ENCODE results near the gene CTSH.
A peak's percentile ranks its signal among the peaks of the same experiment; 100 is the strongest.

The CTSH gene

DNA sequence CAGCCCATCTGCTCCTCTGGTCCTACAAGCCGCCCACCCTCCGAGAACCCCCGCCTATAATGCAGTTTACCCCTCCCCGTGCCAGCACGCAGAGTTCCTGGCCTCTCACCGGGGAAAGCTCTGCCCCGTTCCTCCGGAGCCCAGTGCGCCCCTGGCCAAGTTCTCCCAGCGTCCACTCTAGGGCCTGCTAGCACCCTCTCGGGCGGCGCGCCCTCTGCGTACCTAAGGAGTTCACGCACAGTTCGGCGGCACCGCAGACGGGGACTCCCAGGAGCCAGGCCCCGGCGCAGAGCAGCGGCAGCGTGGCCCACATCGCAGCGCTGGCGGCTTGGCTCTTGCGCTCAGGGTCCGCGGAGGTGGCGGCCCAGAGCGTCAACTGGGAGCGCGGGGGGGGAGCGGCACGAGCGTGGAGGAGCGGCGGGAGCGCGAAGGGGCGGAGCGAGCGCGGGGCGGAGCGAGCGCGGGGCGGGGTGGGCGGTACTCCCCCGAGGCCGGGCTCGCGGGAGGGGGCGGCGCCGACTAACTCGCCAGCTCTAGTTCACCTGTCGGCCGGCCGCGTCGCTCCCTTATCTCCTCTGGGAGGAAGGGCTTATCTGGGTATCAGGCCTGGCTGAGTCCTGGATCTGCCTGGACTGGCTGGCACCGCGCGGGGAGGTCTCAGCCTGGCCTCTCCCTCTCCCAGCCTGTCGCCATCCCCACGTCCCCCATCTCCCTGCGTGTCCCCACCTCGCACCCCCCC, at the start of gene CTSH:
CTSH (minus strand) TSS at position 378 of the 739 bp plus-strand sequence; CDS start at position 313, 65 bp downstream.
- peak; percentile 28 for DNase-seq

- DNase-seq: no peak
Measured at GRCh38 chr15:78993931-78994530, 49.2 kb upstream of the CTSH start.

GRCh38 chr15:78993257-78993930, 48.5 kb upstream of the CTSH start:
- DNase-seq: no peak

DNA sequence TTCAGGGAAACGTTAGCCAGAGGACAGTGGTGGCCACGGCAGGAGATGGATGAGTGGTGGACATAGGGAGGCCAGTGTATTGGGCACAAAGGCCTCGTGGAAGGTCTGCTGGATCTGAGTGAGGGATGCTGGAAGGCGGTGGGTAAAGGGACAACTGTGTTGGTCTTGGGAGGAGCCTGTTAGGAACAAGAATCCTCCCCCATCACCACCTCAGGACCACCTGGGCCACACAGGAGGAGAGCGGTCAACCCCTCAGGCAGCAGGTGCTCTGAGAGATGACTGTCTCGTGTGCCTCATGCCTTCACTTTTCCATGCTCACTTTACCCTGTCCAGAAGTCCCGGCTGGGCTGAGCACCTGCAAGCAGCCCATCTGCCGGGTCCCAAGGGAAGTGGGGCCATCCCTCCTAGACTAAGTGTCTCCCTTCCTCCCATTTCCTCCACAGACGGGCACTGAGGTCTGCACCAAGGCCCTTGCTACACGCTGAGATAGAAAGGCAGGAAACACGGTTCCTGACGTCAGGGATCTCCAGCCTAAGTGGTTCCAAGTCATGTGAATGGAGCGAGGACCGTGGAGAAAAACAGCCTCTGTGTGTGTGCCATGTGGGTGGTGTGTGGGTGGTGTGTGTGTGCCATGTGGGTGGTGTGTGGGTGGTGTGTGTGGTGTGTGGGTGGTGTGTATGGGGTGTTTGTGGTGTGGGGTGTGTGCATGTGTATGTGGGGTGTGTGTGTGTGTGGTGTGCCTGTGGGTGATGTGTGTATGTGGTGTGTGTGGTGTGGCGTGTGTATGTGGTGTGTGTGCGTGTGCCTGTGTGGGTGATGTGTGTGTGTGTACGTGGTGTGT, 47.8 kb upstream of the CTSH start:
- DNase-seq: peak; percentile 12

- DNase-seq: no peak
Measured at GRCh38 chr15:78991879-78992278, 47.0 kb upstream of the CTSH start.

DNA sequence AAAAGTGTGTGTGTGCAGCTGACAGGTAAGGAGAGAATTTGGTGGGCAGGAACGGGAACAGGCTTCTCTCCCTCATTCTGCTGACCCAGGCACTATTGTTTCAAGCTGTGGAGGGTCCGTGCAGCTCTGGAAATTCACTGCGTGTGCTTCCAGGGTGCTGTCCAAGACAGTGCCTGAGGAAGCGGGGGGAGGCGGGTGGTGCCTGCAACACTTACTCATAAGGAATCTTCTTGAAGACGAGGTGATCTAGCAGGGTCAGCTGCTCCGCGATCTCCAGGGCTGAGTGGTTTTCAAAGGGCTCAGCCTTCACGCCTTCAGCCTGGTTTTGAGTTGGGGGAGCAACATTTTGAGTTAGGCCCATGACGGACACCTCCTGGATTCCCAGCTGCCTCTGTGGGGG, 46.6 kb upstream of the CTSH start:
- peak; percentile 20 for DNase-seq

DNA sequence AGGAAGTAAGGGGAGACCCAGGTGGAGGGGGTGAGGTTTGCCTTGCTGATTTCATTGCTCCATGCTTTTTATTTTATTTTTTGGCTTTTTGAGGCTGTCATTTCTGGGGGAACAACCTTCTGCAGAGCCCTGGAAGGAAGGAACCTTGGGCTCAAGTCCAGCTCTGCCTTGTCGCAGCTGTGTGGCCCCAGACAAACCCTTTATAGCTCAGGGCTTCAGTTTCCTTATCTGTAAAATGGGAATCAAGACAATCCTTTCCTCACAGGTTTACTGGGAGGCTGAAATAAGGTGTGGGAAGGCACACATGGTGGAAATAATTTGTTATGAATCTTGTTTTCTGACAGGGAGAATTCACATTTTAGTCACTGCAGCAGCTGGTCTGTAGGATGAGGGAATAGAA, 45.4 kb upstream of the CTSH start:
- DNase-seq: no peak

GRCh38 chr15:78989701-78990240, 44.9 kb upstream of the CTSH start:
- DNase-seq: no peak

DNA sequence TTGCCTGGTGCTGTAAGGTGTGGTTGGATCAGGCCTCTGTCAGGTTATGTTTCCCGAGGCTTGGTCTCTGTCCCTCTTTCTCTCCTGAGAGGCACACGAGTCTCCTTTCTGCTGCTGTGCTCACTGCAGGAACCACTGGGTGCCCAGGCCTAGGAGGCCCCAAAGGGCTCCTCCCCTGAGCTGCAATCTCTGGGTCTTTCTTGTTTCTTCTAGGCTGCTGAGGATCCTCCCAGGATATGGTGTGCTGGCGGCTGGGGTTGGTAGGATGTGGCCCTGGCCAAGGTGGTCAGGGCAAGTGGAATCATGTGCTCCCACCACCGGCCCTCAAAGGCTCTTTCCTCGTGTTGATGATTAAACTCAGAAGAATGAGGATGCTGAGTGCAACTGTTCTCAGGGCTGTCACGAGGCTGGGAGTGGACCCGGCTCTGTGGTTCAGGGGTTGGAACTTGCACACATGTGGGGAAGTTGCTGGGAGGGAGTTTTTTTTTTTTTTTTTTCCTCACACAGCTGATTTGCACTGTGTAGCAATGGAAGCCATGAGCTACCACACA, 43.6 kb upstream of the CTSH start:
- peak; percentile 95 for DNase-seq

DNA sequence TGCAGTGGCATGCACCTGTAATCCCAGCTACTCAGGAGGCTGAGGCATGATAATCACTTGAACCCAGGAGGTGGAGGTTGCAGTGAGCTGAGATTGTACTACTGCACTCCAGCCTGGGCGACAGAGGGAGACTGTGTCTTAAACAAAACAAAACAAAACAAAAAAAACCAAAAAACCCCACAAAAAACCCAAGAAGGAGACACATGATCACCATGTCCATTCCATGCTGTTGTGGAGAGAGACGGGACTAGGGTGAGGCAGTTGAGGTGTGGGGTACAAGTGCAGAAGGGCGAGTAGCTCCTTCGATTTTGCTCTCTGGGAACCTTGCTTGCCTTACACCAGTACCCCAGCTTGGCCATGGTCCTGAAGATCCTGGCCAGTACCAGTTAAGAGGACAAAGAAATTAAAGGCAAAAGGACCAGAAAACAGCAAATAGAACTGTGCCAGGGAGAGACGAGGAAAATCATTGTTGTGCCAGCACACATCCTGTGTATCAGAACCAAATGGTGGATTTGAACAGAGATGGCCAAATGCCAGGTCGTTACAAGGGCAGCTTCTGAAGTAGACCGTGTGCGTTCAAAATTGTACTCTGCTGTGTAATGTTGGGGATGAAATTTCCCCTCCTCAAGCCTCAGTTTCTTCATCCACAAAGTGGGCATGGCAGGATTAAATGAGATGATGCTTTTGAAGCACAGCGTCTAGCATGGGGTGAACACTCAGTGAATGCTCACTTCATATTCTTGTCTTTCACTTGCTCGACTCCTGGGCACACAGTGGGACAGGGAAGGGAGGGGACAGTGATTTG, 42.9 kb upstream of the CTSH start:
- DNase-seq: no peak

DNA sequence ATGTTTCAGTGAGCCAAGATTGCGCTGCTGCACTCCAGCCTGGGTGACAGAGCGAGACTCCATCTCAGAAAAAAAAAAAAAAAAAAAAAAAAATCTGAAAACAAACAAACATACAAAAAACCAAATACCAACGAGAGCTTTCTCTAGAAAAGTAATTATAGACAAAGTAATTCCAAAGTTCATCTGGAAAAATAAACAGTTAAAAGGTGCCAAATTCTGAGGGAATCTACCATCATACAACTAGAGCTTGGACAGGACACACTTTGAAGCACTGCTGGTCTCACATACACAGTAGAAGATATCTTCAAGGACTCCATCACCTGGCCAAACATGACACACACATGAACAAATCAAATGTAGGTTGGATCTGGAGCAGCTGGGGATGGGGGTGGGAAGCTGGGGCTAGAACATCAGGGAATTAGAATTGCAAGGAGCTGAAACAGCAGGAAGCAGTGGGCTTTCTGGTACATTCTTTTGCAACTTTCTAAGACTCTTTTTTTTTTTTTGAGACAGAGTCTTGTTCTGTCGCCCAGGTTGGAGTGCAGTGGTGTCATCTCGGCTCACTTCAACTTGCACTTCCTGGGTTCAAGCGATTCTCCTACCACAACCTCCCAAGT, 41.1 kb upstream of the CTSH start:
- DNase-seq: no peak

DNA sequence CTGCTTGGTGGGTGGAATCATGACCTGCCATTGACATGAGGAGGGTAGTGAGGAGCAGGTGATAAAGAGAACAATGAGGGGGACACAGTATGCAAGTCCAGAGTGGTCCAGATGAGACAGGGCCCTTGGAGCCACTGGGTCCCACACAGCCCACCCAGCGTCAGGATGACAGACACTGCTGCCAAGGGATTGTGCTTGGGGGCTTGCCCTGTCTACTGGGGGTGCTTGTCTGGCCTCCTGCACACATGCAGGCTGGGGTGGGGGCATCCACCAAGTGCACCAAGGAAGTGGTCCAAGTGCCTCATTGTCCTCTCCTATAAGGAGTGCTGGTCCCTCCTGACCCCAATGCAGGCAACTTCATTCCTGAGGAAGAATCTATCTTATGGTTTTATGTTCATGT, 39.2 kb upstream of the CTSH start:
- DNase-seq: no peak

- DNase-seq: no peak
Measured at GRCh38 chr15:78983146-78983918, 38.5 kb upstream of the CTSH start.

DNA sequence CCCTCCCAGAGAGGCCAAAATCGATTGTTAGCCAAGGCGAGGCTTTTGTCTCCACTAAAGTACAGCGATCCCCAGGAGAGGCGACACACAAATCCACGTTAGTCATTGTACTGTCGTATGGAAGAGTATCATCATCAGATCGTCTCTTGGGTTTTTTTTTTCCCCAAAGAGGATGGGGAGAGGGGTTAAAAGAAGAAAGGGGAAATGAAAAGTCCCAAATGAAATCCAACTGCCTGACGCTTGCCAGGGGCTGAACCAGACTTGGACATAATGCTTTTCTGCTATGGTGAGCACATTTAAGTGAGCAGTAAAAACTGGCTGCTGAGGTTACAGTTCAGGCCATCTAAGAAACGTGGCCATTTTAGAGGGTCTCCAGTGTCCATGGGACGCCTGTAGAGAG, 37.9 kb upstream of the CTSH start:
- peak; percentile 11 for DNase-seq

DNA sequence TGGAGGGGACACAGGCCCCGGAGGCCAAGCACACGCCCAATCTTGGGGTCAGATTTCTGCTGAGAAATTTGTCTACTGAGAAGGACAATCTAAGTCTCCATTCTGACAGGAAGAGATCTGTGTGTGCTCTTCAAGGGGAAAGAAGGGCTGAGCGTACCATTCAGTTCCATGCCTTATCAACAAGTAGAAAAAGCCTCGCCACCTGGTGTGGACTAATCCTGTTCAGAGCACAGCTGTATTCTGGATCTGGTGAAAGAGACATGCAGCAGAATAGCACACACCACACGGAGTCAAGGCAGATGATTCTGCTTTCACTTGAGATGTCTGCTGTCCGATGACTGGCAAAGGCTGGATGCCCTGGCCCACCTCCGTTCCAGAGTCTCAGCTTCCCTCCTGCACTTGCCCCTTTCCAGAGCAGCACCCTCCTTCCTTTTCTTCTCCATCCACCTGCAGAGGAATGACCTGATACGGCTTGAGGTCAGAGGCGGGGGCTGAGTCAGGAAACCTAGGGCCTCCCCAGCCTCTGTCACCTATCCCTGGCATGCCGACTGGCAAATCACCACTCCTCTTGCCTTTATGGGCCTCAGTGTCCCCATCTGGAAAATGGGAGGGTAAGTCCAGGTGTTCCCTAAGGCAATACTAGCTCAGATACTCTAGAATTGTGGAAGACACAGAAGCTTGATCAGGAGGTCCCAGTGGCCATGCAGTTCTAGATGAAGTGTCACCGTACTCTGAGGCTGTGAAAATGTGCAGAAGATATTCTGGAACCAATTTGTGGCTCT, 36.9 kb upstream of the CTSH start:
- no peak for DNase-seq

GRCh38 chr15:78979456-78980320, 34.8 kb upstream of the CTSH start:
- DNase-seq: peak; percentile 74

DNA sequence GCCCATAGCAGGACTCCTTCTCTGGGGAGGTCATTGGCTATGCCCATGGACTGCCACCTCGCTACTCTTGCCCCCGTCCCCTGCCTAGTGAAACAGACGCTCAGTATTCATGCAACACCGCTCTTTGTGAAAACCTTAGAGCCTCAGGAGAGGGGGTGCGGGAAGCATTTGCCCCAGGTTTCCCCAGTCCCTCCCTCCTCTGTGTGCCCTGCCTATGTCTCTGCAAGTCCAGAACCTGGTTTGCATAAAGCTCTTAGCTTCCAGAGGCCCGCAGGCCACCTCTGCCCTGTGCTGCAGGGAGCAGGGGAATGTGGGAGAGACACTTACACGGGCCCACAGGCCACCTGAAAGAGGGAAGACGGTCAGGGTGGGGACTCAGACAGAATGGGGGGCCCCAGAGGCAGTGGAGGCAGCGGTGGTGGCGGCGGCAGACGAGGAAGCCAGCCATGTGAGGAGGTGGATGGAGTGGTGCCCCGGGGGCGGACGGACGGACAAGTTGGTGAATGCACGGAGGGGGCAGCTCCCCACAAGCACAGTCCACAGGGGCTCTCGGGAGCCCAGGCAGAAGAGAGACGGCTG, 33.8 kb upstream of the CTSH start:
- no peak for DNase-seq
